K562 (cell line): ENCODE data around the gene NKD1. TPM values are rescaled to one million over a fixed set of nuclear protein-coding genes. Genes with fewer than 3 reads are reported as not detected.

ENCODE experiments used
- ATAC-seq: fragments of 200-7000 bp; cut with Tn5 transposase; 3 replicates; pipeline ENCODE4 v1.9.1; 2020; ENCODE audit warnings: moderate library complexity
- BruUV-seq: library from RNA; stranded (reverse); fragments of 400-500 nt; replicated peaks from 2 replicates; lab custom pipeline; 2021; lab: Mats Ljungman, UMichigan
- CTCF ChIA-PET: fragments of 300-600 bp; formaldehyde crosslinking; extraction: SDS; loops from one replicate; lab custom pipeline; 2021; ENCODE audit warnings: low intra/inter-chr PET ratio; lab: Yijun Ruan, JAX
- POLR2A ChIA-PET: fragments of 300-600, 350-650 bp; sonication (Branson Sonifier 250); formaldehyde crosslinking; extraction: SDS; loops from one replicate; lab custom pipeline; 2021; ENCODE audit warnings: antibody characterized with exemption, inconsistent platforms; lab: Yijun Ruan, JAX
- DNase-seq, 4 experiments: peaks; one replicate each; pipeline versions ENCODE4 v3.0.0 to v3.0.0-alpha.2; 2011 to 2018; ENCODE audit warnings: low spot score in 3 of 4, mixed read lengths in 3 of 4; ENCODE audit errors: extremely low read depth in 1 of 4
- FAIRE-seq: peaks from 2 replicates; lab custom pipeline; 2011; peaks lifted over from hg19 to GRCh38; lab: Jason Lieb, UNC
- H2AFZ ChIP-seq: 2 replicates; pipeline ENCODE4 v1.6.0; 2011; ENCODE audit warnings: low read depth, low read length, control low read depth, inconsistent platforms
- H3K27ac ChIP-seq: fragments of 200-600 bp; 3 replicates; pipeline ENCODE4 v1.8.0; 2011; ENCODE audit warnings: low read depth, mild to moderate bottlenecking, control low read depth, inconsistent platforms, low read length, moderate library complexity, mixed read lengths; ENCODE audit errors: extremely low read depth
- H3K27me3 ChIP-seq, 2 experiments: fragments of 300-600 bp in 1 of 2; 2 replicates in 1 of 2; 3 replicates in 1 of 2; pipeline versions ENCODE4 v1.6.0 to v1.8.0; 2011; ENCODE audit warnings: inconsistent platforms in 2 of 2, low read length in 2 of 2, mild to moderate bottlenecking in 1 of 2, mixed read lengths in 1 of 2, moderate library complexity in 1 of 2; ENCODE audit not compliant: control insufficient read depth in 2 of 2, insufficient read depth in 2 of 2
- H3K36me3 ChIP-seq: fragments of 300-600 bp; 3 replicates; pipeline ENCODE4 v1.8.0; 2011; ENCODE audit warnings: mild to moderate bottlenecking, low read length, inconsistent platforms; ENCODE audit not compliant: control insufficient read depth, insufficient read depth
- H3K4me1 ChIP-seq, 2 experiments: fragments of 200-600 bp in 1 of 2; replicated peaks in 1 of 2; 2 replicates in 1 of 2; 3 replicates in 1 of 2; pipeline versions ENCODE4 v1.5.1 to v1.8.0; 2011; ENCODE audit warnings: inconsistent platforms in 2 of 2, low read length in 2 of 2, mild to moderate bottlenecking in 1 of 2, mixed read lengths in 1 of 2, moderate library complexity in 1 of 2; ENCODE audit not compliant: control insufficient read depth in 2 of 2, insufficient read depth in 2 of 2
- H3K4me2 ChIP-seq: 2 replicates; pipeline ENCODE4 v1.6.1; 2011; ENCODE audit warnings: low read length, control low read depth, inconsistent platforms, mixed read lengths; ENCODE audit not compliant: insufficient read depth
- H3K4me3 ChIP-seq: fragments of 200-600 bp; sonication (generic), shearing (Covaris generic); 2 replicates; pipeline ENCODE4 v1.5.1; 2016; ENCODE audit warnings: control low read depth, inconsistent platforms
- H3K79me2 ChIP-seq: fragments of 200-600 bp; 3 replicates; pipeline ENCODE4 v1.8.0; 2011; ENCODE audit warnings: low read length, inconsistent platforms; ENCODE audit not compliant: control insufficient read depth, insufficient read depth
- H3K9ac ChIP-seq, 2 experiments: 2 replicates each; pipeline versions ENCODE4 v1.6.0 to v1.6.1; 2011; ENCODE audit warnings: low read depth in 2 of 2, low read length in 2 of 2, control low read depth in 1 of 2, inconsistent platforms in 1 of 2, mild to moderate bottlenecking in 1 of 2, mixed read lengths in 1 of 2; ENCODE audit not compliant: insufficient read depth in 1 of 2
- H3K9me1 ChIP-seq: one replicate; pipeline ENCODE4 v1.6.0; 2011; ENCODE audit warnings: inconsistent platforms, mild to moderate bottlenecking, low read length, moderate library complexity; ENCODE audit not compliant: control insufficient read depth, insufficient read depth
- H3K9me3 ChIP-seq: replicated peaks from 2 replicates; pipeline ENCODE4 v1.5.1; 2011; ENCODE audit warnings: low read depth, low read length, inconsistent platforms; ENCODE audit not compliant: control insufficient read depth, insufficient read depth
- H4K20me1 ChIP-seq: replicated peaks from 2 replicates; pipeline ENCODE4 v1.6.1; 2011; ENCODE audit warnings: low read length, inconsistent platforms, mixed read lengths; ENCODE audit not compliant: control insufficient read depth, insufficient read depth
- BRF1 ChIP-seq: IDR thresholded peaks from 3 replicates; pipeline ENCODE4 v1.6.1; 2011; ENCODE audit warnings: borderline replicate concordance, mild to moderate bottlenecking; ENCODE audit not compliant: insufficient read length; ENCODE audit errors: extremely low read depth
- CHD2 ChIP-seq: IDR thresholded peaks from 2 replicates; pipeline ENCODE4 v1.6.1; 2011; ENCODE audit warnings: low read depth, low read length
- ELF2 ChIP-seq: fragments of 250-450 bp; sonication (Bioruptor Pico); IDR thresholded peaks from 2 replicates; pipeline ENCODE4 v1.5.0; 2021; ENCODE audit warnings: mild to moderate bottlenecking
- ETS2 ChIP-seq: IDR thresholded peaks from 2 replicates; pipeline ENCODE4 v1.6.1; 2016; ENCODE audit warnings: borderline replicate concordance, missing genetic modification characterization, mild to moderate bottlenecking, moderate library complexity, missing compliant biosample characterization; ENCODE audit not compliant: poor library complexity, severe bottlenecking
- ETV5 ChIP-seq: sonication (generic); formaldehyde crosslinking; IDR thresholded peaks from 2 replicates; pipeline ENCODE4 v1.4.0; 2020; ENCODE audit warnings: low read depth, mild to moderate bottlenecking, missing genetic modification reagents
- FOXK1 ChIP-seq: sonication (generic); formaldehyde crosslinking; IDR thresholded peaks from 2 replicates; pipeline ENCODE4 v1.8.0; 2022; ENCODE audit warnings: missing genetic modification reagents, mild to moderate bottlenecking, borderline replicate concordance
- FOXK2 ChIP-seq, 2 experiments: fragments of 450-650 bp; IDR thresholded peaks in 1 of 2; conservative IDR thresholded peaks in 1 of 2; 2 replicates each; pipeline ENCODE4 v1.6.1; 2016; ENCODE audit warnings: low read depth in 2 of 2, mild to moderate bottlenecking in 1 of 2
- GTF3C2 ChIP-seq: IDR thresholded peaks from 3 replicates; pipeline ENCODE4 v1.6.1; 2011; ENCODE audit warnings: borderline replicate concordance, mild to moderate bottlenecking, moderate library complexity; ENCODE audit not compliant: insufficient read length; ENCODE audit errors: extremely low read depth
- MECOM ChIP-seq: fragments of 250-450 bp; sonication (Bioruptor Pico); IDR thresholded peaks from 2 replicates; pipeline ENCODE4 v1.8.0; 2022; ENCODE audit warnings: inconsistent platforms
- SIN3A ChIP-seq, 2 experiments: fragments of 150-350 bp in 1 of 2; IDR thresholded peaks; 2 replicates each; pipeline ENCODE4 v1.6.1; 2011 to 2016; ENCODE audit warnings: borderline replicate concordance in 2 of 2, low read depth in 2 of 2, low read length in 2 of 2, mild to moderate bottlenecking in 2 of 2, moderate library complexity in 2 of 2; ENCODE audit not compliant: control insufficient read depth in 1 of 2
- SMAD4 ChIP-seq: fragments of 250-450 bp; sonication (Bioruptor Pico); conservative IDR thresholded peaks from 2 replicates; pipeline ENCODE4 v1.8.0; 2021; ENCODE audit warnings: inconsistent platforms, mild to moderate bottlenecking, moderate library complexity
- ZNF507 ChIP-seq: conservative IDR thresholded peaks from 2 replicates; pipeline ENCODE4 v1.6.1; 2017; ENCODE audit warnings: missing genetic modification characterization, missing compliant biosample characterization
- ZNF785 ChIP-seq: fragments of 250-450 bp; sonication (Bioruptor Pico); IDR thresholded peaks from 2 replicates; pipeline ENCODE4 v1.4.0; 2020; ENCODE audit warnings: mild to moderate bottlenecking
- WGBS: fragments of 100-300 bp; shearing (Covaris generic); methylation state at CpG from one replicate; pipeline ENCODE4 v1.1.6; 2016; ENCODE audit warnings: low coverage, mixed read lengths; ENCODE audit not compliant: insufficient coverage; ENCODE audit errors: missing lambda C conversion rate; 5-methylcytosine and 5-hydroxymethylcytosine counted together
- in situ Hi-C: fragments of 300-500 bp; cut with MboI; formaldehyde crosslinking; loops from 4 replicates; pipeline ENCODE4 v1.15.0; 2018; ENCODE audit warnings: inconsistent platforms, mixed read lengths
- intact Hi-C: fragments of 100-400 bp; cut with micrococcal nuclease; formaldehyde crosslinking; loops from 2 replicates; pipeline ENCODE4 v1.14.2; 2022
- polyA plus RNA-seq, 8 experiments: library from polyadenylated mRNA; depleted of rRNA in 4 of 8; stranded (reverse) in 5 of 8; unstranded in 3 of 8; fragments of >200 nt; fragmentation: Nextera tagmentation in 2 of 8; fragmentation: Illumina TruSeq in 1 of 8; extraction: Ambion mirVana in 2 of 8; extraction: Trizol in 1 of 8; gene quantifications; 2 replicates each; pipeline versions ENCODE4 v1.2.1 to v1.2.3, GENCODE V29; 2011 to 2014; ENCODE audit warnings: inconsistent platforms in 1 of 8, missing spikeins in 1 of 8
- total RNA-seq, 7 experiments: library from RNA; depleted of rRNA in 6 of 7; stranded (reverse); fragments of >200 nt in 6 of 7; fragmentation: Illumina TruSeq in 2 of 7; extraction: Trizol in 2 of 7; gene quantifications; 2 replicates each; pipeline versions ENCODE4 v1.2.1 to v1.2.3, GENCODE V29; 2011 to 2021; ENCODE audit warnings: low replicate concordance in 1 of 7
- TF ChIP-seq, protein P1 (sequence below), 2 experiments: fragments of 150-350 bp in 1 of 2; IDR thresholded peaks; 2 replicates each; pipeline ENCODE4 v1.6.1; 2012 to 2016; ENCODE audit warnings: low read depth in 2 of 2, low read length in 2 of 2, mild to moderate bottlenecking in 1 of 2, moderate library complexity in 1 of 2
- TF ChIP-seq, protein P2 (sequence below): sonication (generic); formaldehyde crosslinking; IDR thresholded peaks from 2 replicates; pipeline ENCODE4 v1.8.0; 2022; ENCODE audit warnings: missing genetic modification reagents, mild to moderate bottlenecking, borderline replicate concordance

The NKD1 gene
- total and polyA plus RNA-seq, 9 of the 15 experiments (the other 6 are each of a cell fraction or from before 2014, with no cell fraction given) = under 0.01 to 0.24 (median 0.04) TPM; not detected in 2

DNA sequence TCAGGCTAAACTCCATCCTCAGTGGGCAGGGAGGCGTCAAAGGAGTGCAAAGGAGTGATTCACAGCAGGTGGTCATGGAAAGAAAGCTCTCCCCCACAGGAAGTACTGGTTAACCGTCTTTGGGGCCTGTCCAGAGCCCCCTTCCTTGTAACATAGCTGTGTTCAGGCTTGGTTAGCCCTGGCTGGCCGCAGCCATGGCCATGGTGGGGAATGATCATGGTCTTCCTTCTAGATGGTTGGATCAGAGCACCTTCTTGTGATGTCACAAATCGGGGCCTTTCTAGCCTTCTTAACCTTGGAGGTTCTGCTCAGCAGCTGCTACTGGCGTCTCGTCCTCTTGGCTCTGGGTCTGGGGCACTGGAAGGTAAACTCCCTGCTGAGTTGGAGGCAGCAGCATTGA lies 15.8 kb downstream of the NKD1 start:
- WGBS = 0% methylated on average over 6 of the region's 6 CpGs
- Histone ChIP-seq H3K36me3 (no peaks in the 10 kb centered on the region), H3K27ac (no peak overlapping the region), H3K4me3 (no peak overlapping the region), H3K9me1 (no peaks in the 10 kb centered on the region), H4K20me1 (no peaks in the 10 kb centered on the region), H3K79me2 (no peaks in the 10 kb centered on the region), H3K4me1 (no peaks in the 10 kb centered on the region), H3K9ac (no peak overlapping the region), H3K4me2 (no peak overlapping the region), H3K27me3 (peaks cover 3 to 22% of the 10 kb centered on the region in 2 experiments; a peak in 1 of 5 replicates), H2AFZ (no peak overlapping the region), H3K9me3 (no peaks in the 10 kb centered on the region)
- no TSS peak for BruUV-seq
- FAIRE-seq (no peak), ATAC-seq (no peak), DNase-seq (no peak)
- ChIA-PET CTCF (no interaction called here), POLR2A (no interaction called here)
- intact Hi-C loops = no loop called here
- in situ Hi-C loops = no loop called here
- no peak for TF ChIP-seq ELF2 (CRISPR knock-in tag)
- no peak for TF ChIP-seq ETS2 (tag)
- no peak for TF ChIP-seq ZNF507
- TF ChIP-seq MECOM (CRISPR knock-in tag) = no peak
- no peak for TF ChIP-seq CHD2
- no peak for TF ChIP-seq SIN3A (IDR thresholded peaks at IDR 0.05; ENCODE audit: borderline replicate concordance in 2 of 2, control insufficient read depth in 1 of 2, low read depth in 2 of 2, low read length in 2 of 2)
- TF ChIP-seq BRF1 = no peak
- TF ChIP-seq, protein P1, sequence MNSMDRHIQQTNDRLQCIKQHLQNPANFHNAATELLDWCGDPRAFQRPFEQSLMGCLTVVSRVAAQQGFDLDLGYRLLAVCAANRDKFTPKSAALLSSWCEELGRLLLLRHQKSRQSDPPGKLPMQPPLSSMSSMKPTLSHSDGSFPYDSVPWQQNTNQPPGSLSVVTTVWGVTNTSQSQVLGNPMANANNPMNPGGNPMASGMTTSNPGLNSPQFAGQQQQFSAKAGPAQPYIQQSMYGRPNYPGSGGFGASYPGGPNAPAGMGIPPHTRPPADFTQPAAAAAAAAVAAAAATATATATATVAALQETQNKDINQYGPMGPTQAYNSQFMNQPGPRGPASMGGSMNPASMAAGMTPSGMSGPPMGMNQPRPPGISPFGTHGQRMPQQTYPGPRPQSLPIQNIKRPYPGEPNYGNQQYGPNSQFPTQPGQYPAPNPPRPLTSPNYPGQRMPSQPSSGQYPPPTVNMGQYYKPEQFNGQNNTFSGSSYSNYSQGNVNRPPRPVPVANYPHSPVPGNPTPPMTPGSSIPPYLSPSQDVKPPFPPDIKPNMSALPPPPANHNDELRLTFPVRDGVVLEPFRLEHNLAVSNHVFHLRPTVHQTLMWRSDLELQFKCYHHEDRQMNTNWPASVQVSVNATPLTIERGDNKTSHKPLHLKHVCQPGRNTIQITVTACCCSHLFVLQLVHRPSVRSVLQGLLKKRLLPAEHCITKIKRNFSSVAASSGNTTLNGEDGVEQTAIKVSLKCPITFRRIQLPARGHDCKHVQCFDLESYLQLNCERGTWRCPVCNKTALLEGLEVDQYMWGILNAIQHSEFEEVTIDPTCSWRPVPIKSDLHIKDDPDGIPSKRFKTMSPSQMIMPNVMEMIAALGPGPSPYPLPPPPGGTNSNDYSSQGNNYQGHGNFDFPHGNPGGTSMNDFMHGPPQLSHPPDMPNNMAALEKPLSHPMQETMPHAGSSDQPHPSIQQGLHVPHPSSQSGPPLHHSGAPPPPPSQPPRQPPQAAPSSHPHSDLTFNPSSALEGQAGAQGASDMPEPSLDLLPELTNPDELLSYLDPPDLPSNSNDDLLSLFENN (IDR thresholded peaks at IDR 0.05; ENCODE audit: low read depth in 2 of 2, low read length in 2 of 2) = no peak
- TF ChIP-seq, protein P2, sequence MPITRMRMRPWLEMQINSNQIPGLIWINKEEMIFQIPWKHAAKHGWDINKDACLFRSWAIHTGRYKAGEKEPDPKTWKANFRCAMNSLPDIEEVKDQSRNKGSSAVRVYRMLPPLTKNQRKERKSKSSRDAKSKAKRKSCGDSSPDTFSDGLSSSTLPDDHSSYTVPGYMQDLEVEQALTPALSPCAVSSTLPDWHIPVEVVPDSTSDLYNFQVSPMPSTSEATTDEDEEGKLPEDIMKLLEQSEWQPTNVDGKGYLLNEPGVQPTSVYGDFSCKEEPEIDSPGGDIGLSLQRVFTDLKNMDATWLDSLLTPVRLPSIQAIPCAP (CRISPR knock-in tag) = no peak
- no peak for TF ChIP-seq FOXK1 (CRISPR knock-in tag)
- TF ChIP-seq ETV5 = no peak
- TF ChIP-seq GTF3C2 = no peak
- no peak for TF ChIP-seq ZNF785 (CRISPR knock-in tag)
- no peak for TF ChIP-seq FOXK2 (conservative IDR thresholded peaks at IDR 0.05 in 1 of 2, IDR thresholded peaks at IDR 0.05 in 1 of 2; ENCODE audit: low read depth in 2 of 2)
- no peak for TF ChIP-seq SMAD4
